Muscle layer of colon (tissue), 2 donors: ENCODE measurements around the gene CAPZA1.

Source experiments
- H3K27ac ChIP-seq: one replicate; pipeline ENCODE4 v1.7.0; 2013; ENCODE audit warnings: low read depth, mild to moderate bottlenecking, low read length, moderate library complexity
- H3K27me3 ChIP-seq, 2 donors: one replicate each; pipeline ENCODE4 v1.7.0; 2013; ENCODE audit warnings: low read length in 2 of 2, mild to moderate bottlenecking in 2 of 2; ENCODE audit not compliant: insufficient read depth in 2 of 2, control insufficient read depth in 1 of 2
- H3K36me3 ChIP-seq: one replicate; pipeline ENCODE4 v1.7.0; 2013; ENCODE audit warnings: mild to moderate bottlenecking, low read length; ENCODE audit not compliant: insufficient read depth
- H3K4me1 ChIP-seq: one replicate; pipeline ENCODE4 v1.7.0; 2013; ENCODE audit warnings: mild to moderate bottlenecking, low read length; ENCODE audit not compliant: insufficient read depth
- H3K4me3 ChIP-seq, 2 donors: one replicate each; pipeline ENCODE4 v1.7.0; 2013; ENCODE audit warnings: low read length in 2 of 2, low read depth in 1 of 2, mild to moderate bottlenecking in 1 of 2, moderate library complexity in 1 of 2
- H3K9ac ChIP-seq: one replicate; pipeline ENCODE4 v1.7.0; 2013; ENCODE audit warnings: low read length
- H3K9me3 ChIP-seq: one replicate; pipeline ENCODE4 v1.7.0; 2013; ENCODE audit warnings: mild to moderate bottlenecking, low read length
- donor health status: abdominal sarcoma.
- donor health status: Adenocarcinoma of cecum.

Gene CAPZA1

GRCh38 chr1:112697781-112698201, 78.2 kb downstream of the CAPZA1 start:
- Histone ChIP-seq H3K27me3 (no peaks in the 10 kb centered on the region), H3K27ac (no peak overlapping the region), H3K4me1 (peaks cover 34% of the 10 kb centered on the region), H3K9me3 (no peaks in the 10 kb centered on the region), H3K36me3 (peaks cover 82% of the 10 kb centered on the region), H3K4me3 (no peak overlapping the region), H3K9ac (no peak overlapping the region)

- H3K9ac ChIP-seq: no peak overlapping the region
- H3K4me1 ChIP-seq: peaks cover 40% of the 10 kb centered on the region
- peak overlapping the region; percentile 26 for H3K27ac ChIP-seq
- peaks cover 83% of the 10 kb centered on the region for H3K36me3 ChIP-seq
- H3K9me3 ChIP-seq: no peaks in the 10 kb centered on the region
- H3K27me3 ChIP-seq: no peaks in the 10 kb centered on the region
- H3K4me3 ChIP-seq: no peak overlapping the region
These were observed 79.0 kb downstream of the CAPZA1 start for GRCh38 chr1:112698366-112699310.

GRCh38 chr1:112699425-112700144, 80.0 kb downstream of the CAPZA1 start:
- Histone ChIP-seq H3K4me3 (no peak overlapping the region), H3K27me3 (no peaks in the 10 kb centered on the region), H3K36me3 (peaks cover 74% of the 10 kb centered on the region), H3K27ac (peak overlapping the region; percentile 79), H3K9ac (no peak overlapping the region), H3K9me3 (no peaks in the 10 kb centered on the region), H3K4me1 (peaks cover 50% of the 10 kb centered on the region)

- H3K27me3 ChIP-seq: no peaks in the 10 kb centered on the region
- H3K9me3 ChIP-seq: no peaks in the 10 kb centered on the region
- H3K4me3 ChIP-seq: peak overlapping the region in 1 of 2 donors; percentile 12
- H3K9ac ChIP-seq: peak overlapping the region; percentile 47
- peaks cover 60% of the 10 kb centered on the region for H3K4me1 ChIP-seq
- H3K27ac ChIP-seq: peak overlapping the region; percentile 79
- peaks cover 64% of the 10 kb centered on the region for H3K36me3 ChIP-seq
These were observed 80.9 kb downstream of the CAPZA1 start for GRCh38 chr1:112700290-112701226.

- peaks cover 56% of the 10 kb centered on the region for H3K36me3 ChIP-seq
- peaks cover 66% of the 10 kb centered on the region for H3K4me1 ChIP-seq
- H3K4me3 ChIP-seq: no peak overlapping the region
- peak overlapping the region; percentile 47 for H3K9ac ChIP-seq
- H3K27me3 ChIP-seq: no peaks in the 10 kb centered on the region
- no peaks in the 10 kb centered on the region for H3K9me3 ChIP-seq
- H3K27ac ChIP-seq: peak overlapping the region; percentile 79
These were observed 81.8 kb downstream of the CAPZA1 start for GRCh38 chr1:112701227-112702066.

GRCh38 chr1:112702067-112702395, 82.4 kb downstream of the CAPZA1 start:
- H3K36me3 ChIP-seq: peaks cover 50% of the 10 kb centered on the region
- H3K4me3 ChIP-seq: no peak overlapping the region

GRCh38 chr1:112702420-112703261, 83.0 kb downstream of the CAPZA1 start:
- peaks cover 70% of the 10 kb centered on the region for H3K4me1 ChIP-seq
- H3K9ac ChIP-seq: no peak overlapping the region
- no peaks in the 10 kb centered on the region for H3K27me3 ChIP-seq
- no peaks in the 10 kb centered on the region for H3K9me3 ChIP-seq
- H3K36me3 ChIP-seq: peaks cover 45% of the 10 kb centered on the region
- peak overlapping the region; percentile 25 for H3K27ac ChIP-seq
- H3K4me3 ChIP-seq: no peak overlapping the region

More at GRCh38 chr1:112702067-112702395, 82.4 kb downstream of the CAPZA1 start:
- Histone ChIP-seq H3K9me3 (no peaks in the 10 kb centered on the region), H3K4me1 (peaks cover 66% of the 10 kb centered on the region), H3K27me3 (no peaks in the 10 kb centered on the region), H3K9ac (no peak overlapping the region), H3K27ac (no peak overlapping the region)

- Histone ChIP-seq H3K27me3 (no peaks in the 10 kb centered on the region), H3K4me1 (peaks cover 72% of the 10 kb centered on the region), H3K36me3 (peaks cover 35% of the 10 kb centered on the region), H3K9ac (no peak overlapping the region), H3K9me3 (no peaks in the 10 kb centered on the region), H3K27ac (no peak overlapping the region), H3K4me3 (no peak overlapping the region)
These were observed 84.1 kb downstream of the CAPZA1 start for GRCh38 chr1:112703706-112704105.

- H3K4me3 ChIP-seq: peak overlapping the region; percentile 12 to 81
- no peaks in the 10 kb centered on the region for H3K9me3 ChIP-seq
- H3K4me1 ChIP-seq: peaks cover 71% of the 10 kb centered on the region
- peak overlapping the region; percentile 96 for H3K27ac ChIP-seq
- H3K9ac ChIP-seq: peak overlapping the region; percentile 92
- no peaks in the 10 kb centered on the region for H3K27me3 ChIP-seq
- peaks cover 29% of the 10 kb centered on the region for H3K36me3 ChIP-seq
These were observed 84.8 kb downstream of the CAPZA1 start for GRCh38 chr1:112704391-112704933.
